Measurements from ENCODE around the gene ADAMTS8.
A peak's percentile ranks its signal among the peaks of the same experiment; 100 is the strongest.
"Not testable (repeated sequence)": the region's sequence is repeated elsewhere in the genome, so short reads cannot be mapped to it uniquely, and the experiment has no call there.

The ADAMTS8 gene

GRCh38 chr11:130438401-130439159 is 10.2 kb upstream of the ADAMTS8 start:
- DNase-seq = not testable (repeated sequence)

GRCh38 chr11:130437848-130438247 is 9.4 kb upstream of the ADAMTS8 start:
- no peak for DNase-seq

DNA sequence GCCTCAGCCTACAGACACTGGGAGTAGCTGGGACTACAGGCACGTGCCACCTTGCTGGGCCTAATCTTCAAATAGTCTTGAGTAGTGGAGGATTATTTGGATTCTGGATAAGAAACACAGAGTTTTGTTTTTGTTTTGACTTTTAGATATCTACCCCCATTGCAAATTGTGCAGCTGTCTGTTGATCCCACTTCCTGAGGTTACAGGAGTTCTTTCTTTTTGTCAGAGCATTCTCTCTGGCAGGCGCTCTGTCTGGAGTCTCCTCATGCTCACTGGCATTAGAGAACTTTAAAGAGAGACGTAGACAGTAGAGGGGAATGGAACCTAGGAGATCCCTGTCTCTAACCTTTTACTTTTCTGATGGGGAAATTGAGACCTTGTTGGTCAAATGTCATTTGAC is 7.8 kb upstream of the ADAMTS8 start:
- DNase-seq = no peak

DNA sequence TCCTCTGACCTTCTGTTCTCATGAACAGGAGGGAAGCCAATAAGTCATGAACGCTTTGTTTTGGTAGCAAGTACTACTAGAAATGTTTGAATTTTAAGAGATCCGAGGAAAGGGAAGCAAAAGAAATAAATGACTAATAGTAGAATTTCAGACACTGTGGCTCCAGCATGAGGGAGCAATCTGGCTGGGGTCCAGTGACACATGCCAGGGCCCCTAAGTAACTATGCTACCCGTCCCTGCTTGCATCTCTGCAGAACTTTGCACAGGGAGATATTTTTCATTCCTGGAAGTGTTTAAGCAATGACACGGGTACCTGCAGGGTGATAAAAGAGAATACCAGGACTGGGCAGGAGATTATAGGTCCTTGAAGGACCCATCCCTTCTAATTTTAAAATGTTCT is 7.3 kb upstream of the ADAMTS8 start:
- no peak for DNase-seq

DNA sequence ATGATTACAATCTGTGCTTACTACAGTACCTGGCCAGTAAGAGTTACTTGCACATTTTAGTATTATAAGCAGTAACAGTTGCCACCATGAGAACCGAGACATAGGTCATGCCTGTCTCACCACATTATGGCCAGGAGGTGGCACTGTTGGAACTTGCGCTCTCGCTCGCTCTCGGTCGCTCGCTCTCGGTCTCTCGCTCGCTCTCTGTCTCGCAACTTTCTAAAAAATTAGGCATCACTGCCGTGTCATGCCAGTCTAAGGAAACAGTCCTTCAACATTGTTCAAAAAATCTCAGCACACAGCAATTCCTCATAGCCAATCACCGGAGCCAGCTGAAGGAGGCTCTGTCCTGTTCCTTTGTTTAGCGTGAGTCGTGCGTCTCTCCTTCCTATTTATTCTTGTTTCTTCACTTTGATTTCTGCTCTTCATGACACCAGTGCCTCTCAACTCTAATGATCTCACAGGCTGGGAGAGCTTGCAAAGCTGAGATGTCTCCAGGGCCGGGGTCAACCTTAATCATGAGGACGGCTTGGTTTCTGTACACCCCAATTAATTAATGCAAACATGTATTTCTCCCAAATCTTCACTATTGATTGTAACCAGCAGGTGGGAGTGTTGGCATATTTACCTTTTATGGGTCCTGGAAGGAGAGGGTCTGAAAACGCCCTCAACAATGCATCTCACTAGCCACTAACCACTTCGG is 6.3 kb upstream of the ADAMTS8 start:
- DNase-seq = peak; percentile 79 to 82

GRCh38 chr11:130433357-130433756 is 4.9 kb upstream of the ADAMTS8 start:
- no peak for DNase-seq

DNA sequence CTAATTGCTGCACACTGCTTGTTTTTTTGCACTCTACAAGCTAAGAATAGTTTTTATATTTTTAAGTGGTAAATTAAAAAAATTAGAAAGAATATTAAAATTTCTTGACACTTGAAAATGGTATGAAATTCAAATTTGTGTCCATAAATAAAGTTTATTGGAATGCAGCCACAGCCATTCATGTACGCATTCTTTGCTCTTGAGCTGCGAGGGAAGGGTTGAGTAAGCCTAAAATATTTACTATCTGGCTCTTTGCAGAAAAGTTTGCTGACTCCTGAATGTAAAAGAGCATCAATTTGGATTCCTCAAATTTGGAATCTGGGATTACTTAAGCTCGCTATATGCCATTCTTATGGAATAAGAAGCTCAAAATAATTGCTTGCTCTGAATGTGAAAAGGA is 3.4 kb upstream of the ADAMTS8 start:
- no peak for DNase-seq

DNA sequence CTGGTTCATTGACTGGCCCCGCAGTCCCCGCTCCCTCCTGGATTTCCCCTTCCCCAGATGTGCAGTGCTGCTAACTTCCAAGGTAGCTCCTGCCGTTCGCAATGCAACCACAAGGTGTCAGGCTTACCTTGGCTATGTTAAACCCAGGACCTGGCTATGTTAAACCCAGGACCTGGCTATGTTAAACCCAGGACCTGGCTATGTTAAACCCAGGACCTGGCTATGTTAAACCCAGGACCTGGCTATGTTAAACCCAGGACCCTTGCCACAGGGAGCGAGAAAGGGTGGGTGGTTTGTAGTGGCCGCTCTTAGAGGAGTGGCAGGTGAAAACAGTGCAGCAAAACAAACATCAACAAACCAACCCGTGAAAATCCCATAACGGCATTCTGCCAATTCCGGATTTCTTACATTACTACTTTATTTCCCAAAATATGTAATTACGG is 2.9 kb upstream of the ADAMTS8 start:
- DNase-seq = peak; percentile 77 to 84

DNA sequence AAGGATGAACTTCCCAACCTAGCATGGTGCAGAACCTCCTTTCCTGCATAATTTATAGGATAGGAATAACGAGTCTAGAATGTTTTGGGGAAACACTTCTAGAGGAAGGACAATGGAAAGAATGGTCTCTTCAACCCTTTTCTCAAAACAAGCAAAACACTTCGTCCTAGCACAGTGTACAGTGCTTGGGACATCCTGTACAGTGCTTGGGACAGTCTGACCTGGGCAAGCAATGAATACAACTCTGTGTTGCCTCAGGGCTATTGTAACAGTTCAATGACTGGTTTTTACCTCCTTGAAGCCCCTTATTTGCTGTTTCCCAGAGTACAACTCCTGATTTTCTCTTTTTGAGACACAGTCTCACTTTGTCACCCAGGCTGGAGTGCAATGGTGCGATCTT is 1.6 kb upstream of the ADAMTS8 start:
- no peak for DNase-seq

GRCh38 chr11:130429120-130429681 is 792 bp upstream of the ADAMTS8 start:
- DNase-seq = no peak

- peak in 1 of 2 experiments; percentile 48 for DNase-seq
These were observed 661 bp downstream of the ADAMTS8 start for GRCh38 chr11:130427581-130428315.

GRCh38 chr11:130426837-130427341 is 1.5 kb downstream of the ADAMTS8 start:
- peak; percentile 15 to 36 for DNase-seq

DNA sequence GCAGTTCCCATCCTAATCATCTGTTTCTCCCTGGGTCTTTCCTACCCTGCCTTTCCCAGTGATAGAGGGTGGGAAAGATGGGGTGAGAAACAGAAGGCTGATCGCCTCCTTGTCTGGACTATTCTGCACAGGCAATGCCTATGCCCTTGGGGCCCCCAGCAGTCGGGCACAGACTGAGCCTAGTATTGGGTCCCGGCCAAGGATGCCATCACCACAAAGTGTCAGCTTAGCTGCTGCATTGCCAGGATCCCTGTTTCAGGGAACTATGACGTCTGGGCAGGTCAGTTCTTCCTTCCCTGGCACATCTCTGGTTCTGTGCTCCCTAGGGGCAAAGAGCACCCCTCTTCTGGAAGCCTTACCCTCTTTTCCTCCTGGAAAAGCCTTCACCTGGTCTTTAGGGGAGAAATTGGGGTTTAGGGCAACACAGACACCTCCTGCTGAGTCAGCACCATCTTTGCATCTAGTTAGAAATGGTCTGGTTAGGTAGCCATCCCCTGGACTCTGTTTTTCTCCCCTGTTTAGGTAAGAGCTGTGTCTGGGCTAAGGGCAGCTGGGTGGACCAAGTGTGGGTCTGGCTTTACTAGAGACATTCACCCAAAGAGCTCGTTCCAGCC is 2.1 kb downstream of the ADAMTS8 start:
- DNase-seq = no peak

DNA sequence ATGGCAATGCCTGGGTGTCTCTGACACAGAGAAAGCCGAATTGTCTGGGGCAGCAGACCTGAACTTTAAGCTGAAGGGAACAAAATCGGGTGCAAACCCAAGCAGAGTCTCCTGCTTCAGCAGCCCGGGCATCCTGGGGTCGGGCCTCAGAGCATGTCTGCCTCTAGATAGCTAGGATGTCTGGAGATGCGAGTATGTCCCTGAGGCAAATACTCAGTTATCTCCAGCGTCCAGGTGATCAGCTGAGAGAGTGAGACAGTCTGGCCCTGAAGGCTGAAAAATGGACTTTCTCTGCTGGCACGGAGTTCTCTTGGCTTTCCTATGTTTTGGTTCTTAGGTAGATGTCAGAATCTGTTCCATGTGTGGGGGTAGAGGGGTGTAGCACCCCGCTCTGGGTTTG is 3.3 kb downstream of the ADAMTS8 start:
- no peak for DNase-seq

DNA sequence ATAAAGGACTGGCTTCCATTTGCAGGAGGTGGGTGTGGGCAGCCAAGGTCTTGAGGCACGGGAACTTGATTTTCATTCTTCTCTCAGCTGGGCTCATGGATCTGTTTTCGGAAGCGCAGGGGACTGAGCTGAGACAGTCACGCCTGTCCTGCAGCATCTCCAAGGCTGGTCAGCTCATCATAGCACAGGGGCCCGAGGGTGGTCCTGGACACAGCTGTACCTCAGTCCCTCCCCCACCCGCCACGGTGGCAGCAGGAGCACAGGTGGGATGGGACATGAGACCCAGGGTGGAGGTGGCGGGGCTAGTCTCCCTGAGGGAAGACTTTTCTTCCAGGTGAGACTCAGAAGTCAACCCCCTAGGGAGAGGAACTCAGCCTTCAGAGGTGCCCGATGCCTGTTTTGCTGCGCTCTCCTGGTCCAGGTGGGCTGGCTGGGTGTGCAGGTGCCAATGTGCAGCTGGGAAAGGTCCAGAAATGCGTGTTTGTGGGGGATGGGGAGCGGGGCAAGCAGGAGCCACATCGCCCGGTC is 3.7 kb downstream of the ADAMTS8 start:
- no peak for DNase-seq

- DNase-seq = no peak
These were observed 4.8 kb downstream of the ADAMTS8 start for GRCh38 chr11:130423541-130424142.

GRCh38 chr11:130422251-130422995 is 6.0 kb downstream of the ADAMTS8 start:
- no peak for DNase-seq

- DNase-seq = no peak
These were observed 6.7 kb downstream of the ADAMTS8 start for GRCh38 chr11:130421697-130422096.

GRCh38 chr11:130421199-130421585 is 7.2 kb downstream of the ADAMTS8 start:
- no peak for DNase-seq

- DNase-seq = no peak
These were observed 7.8 kb downstream of the ADAMTS8 start for GRCh38 chr11:130420478-130421198.

GRCh38 chr11:130418756-130419155 is 9.7 kb downstream of the ADAMTS8 start:
- no peak for DNase-seq
